Brain pericyte (primary cell): ENCODE measurements around the gene ULBP2.

Experiments used
- DNase-seq: peaks from one replicate; pipeline ENCODE4 v3.0.0-alpha.2; 2012; ENCODE audit warnings: low read depth, low spot score

ULBP2 gene, protein sequence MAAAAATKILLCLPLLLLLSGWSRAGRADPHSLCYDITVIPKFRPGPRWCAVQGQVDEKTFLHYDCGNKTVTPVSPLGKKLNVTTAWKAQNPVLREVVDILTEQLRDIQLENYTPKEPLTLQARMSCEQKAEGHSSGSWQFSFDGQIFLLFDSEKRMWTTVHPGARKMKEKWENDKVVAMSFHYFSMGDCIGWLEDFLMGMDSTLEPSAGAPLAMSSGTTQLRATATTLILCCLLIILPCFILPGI

DNA sequence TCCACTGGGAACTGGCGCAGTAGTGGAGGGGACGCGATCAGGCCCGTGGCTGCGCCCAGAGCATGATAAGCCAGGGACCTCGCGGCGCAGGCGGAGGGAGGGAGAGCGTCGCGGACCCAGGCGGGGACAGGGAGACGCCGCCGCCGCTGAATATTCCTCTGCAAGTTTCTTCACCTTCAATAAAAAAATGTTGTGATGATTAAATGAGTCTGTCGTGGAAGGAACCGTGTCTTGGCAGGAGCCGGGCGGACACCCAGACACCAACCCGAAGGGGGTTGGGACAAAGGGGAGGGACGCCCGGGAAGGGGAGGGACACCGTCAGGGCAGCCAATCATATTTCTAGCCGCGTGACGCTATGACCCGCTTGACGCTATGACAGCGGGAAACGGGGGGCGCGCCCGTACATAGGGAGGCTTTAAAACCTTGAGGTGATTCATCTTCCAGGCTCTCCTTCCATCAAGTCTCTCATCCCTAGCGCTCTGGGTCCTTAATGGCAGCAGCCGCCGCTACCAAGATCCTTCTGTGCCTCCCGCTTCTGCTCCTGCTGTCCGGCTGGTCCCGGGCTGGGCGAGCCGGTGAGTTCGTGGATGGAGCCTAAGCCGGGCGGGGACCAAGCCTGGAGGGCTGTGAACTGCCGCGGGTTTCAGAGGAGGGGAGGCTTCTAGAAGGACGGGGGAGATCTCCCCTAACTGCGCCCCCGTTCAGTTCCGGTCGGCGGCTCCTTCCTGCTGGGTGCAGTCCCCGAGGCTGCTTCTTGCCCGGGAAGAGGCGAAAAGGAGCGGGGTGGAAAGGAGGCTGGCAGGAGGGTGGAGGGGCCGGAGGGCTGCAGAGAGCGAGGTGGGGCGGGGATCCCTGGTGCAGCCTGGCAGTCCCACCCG, at the start of gene ULBP2:
ULBP2 (plus strand) TSS at position 432 of the 878 bp plus-strand sequence; CDS start at position 491, 59 bp downstream.
- DNase-seq, result peak; percentile 50

DNA sequence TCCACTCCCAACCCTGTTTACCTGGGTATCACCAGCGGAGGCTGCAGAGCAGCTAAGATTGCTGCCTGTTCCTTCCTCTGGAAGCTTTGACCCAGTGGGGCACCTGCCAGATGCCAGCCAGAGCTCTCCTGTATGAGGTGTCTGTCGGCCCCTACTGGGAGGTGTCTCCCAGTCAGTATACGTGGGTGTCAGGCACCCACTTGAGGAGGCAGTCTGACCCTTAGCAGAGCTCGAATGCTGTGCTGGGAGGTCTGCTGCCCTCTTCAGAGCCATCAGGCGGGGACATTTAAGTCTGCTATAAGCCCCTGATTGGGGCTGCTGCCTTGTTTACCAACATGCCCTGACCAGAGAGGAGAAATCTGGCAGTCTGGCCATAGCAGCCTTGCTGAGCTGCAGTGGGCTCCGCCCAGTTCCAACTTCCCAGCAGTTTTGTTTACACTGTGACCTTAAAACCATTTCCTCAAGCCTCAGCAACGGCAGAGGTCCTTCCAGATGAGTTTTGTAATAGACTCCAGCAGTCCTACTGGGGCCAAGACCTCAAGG, 46.7 kb upstream of the ULBP2 start:
- DNase-seq, result no peak

DNA sequence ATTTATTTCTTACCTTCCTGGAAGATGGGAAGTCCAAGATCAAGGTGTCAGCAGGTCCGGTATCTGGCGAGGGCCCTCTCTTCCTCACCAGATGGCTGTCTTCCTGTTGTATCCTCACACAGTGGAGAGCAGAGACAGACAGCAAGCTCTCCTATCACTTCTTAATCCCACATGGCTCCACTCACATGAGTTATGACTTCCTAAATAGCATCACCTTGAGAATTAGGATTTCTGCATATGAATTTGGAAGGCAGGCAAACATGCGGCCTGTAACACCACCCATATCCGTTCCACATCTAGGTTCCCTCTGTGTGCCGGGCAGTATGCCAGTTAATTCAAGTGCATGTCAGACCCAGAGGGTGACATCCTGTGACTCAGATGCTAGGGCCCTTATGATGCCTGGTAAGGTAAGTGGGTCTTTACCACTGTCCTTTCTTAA, 46.0 kb upstream of the ULBP2 start:
- no peak for DNase-seq

DNA sequence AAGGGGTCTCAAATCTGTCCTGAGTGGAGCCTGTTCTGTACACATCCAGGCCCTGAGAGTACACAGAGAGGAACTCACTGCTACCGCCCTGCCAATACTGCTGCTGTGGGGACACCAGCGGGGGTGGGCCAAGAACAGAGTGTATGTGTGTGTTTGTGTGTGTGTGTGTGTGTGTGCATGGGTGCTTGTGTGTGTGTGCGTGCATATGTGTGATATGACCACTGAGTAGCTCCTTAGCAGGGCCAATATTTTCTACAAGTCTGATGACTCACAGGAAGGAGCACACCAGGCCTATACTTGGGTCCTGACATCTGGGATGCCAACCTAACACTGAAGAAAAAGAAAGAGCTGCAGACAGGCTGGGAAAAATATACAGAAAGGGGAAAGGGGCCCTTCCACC, 45.3 kb upstream of the ULBP2 start:
- DNase-seq, result no peak

DNA sequence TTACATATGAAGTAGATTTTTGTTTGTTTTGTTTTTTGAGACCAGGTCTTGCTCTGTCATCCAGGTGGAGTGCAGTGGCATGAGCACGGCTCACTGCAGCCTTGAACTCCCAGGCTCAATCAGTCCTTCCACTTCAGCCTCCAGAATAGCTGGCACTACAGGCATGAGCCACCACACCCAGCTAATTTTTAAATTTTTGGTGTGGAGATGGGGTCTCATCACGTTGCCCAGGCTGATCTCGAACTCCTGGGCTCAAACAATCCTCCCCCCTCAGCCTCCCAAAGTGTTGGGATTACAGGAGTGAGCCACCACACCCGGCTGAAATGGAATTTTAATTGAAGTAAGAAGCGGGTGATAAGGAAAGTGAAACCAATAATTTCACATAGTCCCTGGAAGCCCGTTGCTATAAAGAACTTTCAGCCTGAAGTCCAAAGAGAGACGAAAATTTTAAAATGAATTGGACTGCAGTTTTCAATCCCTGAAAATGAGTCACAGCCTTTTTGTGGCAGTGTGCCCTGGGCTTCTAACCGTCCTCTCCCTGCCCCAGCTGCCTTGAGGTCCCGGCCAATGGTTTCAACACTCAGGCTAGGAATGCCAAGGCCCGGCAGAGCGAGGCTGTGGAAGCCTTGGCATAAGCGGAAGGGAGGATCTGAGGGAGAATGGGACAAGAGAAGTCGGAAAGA, 44.7 kb upstream of the ULBP2 start:
- peak; percentile 27 for DNase-seq

DNA sequence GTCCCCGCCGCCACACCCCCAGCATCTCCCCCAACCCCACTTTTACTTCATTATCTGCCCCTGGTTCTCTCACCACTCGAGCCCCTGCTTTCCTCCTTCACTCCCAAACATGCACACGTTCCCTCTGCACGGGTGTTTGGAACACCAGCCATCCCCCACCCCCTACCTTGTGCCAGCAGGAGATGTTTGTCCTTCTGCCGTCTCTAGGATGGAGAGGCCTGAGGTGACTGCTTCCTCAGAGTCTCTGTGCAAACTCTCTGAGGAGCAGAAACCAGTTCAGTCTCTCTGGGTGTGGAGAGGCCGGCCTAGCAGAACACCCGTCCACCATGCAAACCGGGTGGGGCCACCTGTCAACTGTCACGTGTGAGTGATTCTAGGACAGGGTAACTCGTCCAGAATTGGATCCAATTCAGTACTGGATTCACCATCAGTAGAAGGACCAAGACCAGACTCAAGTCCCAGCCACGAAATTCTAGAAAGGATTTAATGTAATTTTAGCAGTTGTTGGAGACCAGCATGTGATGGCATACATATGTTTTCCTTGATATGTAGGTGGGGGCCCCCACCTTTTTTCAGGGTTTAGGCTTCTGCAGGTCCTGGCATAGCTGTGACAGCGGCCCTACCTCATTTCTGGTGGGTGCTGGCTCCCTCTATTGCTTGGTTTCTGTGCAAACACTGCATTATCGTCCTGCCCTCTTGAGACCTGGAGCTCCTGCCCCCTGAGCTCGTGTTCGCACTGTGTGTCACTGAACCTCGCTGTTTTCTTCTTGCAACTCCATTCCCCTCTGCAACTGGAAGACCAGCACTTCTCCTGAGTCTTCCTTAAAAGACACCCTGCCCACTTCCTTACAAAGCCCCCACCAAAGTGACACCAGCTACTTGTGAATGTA, 43.7 kb upstream of the ULBP2 start, which contains the start of gene RAET1E:
RAET1E (minus strand) TSS at position 259 of the 890 bp plus-strand sequence. CDS start 7,212 bp downstream, outside the sequence.
- DNase-seq, result no peak

DNA sequence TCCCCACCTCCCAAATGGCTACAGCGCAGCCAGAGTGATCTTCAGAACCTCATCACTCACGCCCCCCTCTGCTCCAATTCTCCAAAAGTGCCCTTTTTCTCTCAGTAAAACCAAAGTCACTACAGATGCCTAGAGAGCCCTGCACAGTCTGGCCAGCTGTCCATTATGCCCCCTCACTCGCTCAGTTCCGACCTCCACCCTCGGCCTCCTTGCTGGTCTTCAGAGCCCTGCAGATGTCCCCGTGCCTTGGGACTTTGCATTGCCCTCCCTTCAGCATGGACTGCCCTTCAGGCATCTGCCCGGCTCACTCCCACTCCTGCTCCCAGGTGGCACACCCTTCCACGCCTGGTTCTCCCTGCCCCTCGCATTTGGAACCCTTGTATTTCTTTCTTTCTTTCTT, 42.8 kb upstream of the ULBP2 start:
- no peak for DNase-seq

DNA sequence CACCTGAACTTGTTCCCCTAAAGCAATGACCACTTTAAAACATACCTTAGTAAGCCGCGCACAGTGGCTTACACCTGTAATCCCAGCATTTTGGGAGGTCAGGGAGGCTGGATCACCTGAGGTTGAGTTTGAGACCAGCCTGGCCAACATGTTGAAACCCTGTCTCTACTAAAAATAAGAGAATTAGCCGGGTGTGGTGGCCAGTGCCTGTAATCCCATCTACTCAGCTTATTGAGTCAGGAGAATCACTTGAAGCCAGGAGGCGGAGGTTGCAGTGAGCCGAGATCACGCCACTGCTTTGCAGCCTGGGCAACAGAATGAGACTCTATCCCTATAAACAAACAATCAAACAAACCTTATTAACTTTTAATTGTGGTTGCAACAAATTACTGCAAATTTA, 42.3 kb upstream of the ULBP2 start:
- no peak for DNase-seq

DNA sequence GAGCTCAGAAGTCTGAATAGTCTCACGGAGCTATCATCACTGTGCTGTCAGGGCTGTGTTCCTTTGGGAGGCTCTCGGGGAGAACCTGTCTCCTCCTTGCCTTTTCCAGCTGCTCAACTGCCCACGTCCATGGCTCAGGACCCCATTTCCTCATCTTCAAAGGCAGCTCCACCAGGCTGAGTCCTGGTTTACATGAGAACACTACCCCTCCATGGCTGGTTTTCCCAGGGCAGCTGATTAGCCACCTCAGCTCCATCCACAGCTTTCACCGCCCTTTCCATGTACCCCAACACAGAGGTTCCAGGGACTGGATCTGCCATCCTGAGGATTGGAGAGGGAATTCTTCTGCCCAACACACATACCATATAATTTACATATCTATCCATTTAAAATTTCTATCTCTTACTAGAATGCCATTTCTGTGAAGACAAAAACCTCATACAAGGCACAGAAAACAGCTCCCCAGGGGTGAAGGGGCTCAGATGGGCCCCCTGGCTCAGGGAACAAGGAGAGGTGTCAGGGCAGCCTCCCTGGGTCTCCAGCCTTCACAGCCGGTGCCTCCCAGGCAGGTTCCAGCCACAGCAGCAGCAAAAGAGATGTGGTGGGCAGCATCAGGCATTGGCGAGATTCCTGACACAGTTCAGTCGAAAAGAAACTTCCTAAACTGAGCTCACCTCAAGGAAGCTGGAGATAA, 41.7 kb upstream of the ULBP2 start:
- no peak for DNase-seq

DNA sequence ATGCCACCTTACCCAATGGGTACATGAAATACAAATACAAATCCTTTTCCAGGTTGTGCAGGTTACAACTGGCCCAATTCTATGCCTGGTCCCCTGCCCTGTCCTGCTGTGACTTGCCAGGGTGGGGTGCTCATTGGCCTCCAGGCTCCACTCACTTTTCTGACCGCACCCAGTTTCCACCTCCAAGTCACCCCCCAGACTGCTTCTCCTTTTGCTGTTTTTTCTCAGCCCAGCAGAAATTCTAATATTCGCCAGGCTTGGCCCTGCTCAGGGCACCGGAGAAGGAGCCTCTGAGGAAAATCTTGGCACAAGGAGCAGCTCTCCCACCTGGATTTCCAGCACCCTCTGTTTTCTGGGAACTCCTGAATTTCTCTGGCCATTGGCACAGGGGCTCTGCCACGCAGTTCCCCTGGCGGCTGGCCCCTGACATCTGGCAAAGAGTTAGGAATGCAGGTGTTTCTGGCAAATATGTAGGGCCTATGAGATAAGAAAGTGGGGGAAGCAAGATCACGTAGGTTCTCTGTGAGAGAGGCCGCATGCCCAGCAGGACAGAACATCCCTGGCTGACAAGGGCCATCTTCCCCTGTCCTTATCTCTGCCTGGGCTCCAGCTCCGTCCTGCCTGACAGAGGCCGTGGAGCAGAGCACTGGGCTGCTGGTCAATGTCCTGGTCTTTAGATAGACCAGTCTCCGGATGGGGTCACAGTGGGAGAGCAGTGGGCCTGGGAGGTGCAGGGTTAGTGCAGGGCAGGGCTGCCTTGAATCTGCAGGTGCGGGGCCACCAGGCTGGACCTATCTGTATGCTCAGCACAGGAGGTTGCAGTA, 41.0 kb upstream of the ULBP2 start:
- DNase-seq, result no peak

DNA sequence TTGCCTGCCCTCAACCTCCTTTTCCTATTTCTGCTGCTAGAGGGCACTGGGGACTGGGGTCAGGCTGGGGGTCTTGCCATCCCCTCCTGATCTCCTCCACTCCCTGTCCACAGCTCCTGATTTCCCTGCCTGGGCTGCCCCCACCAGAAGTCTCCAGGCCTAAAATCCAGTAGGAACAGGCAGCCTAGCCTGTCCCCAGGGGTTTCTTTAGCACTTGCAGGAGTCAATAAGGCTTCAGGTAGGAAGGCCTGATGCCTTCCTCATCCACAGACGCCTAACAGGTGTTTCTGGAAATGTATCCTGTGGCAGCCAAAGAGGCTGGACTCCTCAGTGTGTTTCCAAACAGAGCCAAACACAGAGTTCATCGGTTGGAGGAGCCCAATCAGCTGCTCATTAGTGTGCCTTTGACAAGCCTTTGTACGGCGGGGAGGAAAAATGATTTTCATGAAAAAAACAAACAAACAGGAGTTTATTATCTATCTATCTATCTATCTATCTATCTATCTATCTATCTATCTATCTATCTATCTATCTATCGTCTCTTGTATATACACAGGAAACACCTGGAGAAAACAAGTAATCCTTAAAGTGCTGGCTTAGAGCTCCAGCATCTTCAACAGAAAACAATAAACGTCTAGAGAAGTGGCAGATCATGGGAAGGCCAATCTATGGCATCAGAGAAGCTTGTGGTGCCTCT, 40.2 kb upstream of the ULBP2 start:
- no peak for DNase-seq

DNA sequence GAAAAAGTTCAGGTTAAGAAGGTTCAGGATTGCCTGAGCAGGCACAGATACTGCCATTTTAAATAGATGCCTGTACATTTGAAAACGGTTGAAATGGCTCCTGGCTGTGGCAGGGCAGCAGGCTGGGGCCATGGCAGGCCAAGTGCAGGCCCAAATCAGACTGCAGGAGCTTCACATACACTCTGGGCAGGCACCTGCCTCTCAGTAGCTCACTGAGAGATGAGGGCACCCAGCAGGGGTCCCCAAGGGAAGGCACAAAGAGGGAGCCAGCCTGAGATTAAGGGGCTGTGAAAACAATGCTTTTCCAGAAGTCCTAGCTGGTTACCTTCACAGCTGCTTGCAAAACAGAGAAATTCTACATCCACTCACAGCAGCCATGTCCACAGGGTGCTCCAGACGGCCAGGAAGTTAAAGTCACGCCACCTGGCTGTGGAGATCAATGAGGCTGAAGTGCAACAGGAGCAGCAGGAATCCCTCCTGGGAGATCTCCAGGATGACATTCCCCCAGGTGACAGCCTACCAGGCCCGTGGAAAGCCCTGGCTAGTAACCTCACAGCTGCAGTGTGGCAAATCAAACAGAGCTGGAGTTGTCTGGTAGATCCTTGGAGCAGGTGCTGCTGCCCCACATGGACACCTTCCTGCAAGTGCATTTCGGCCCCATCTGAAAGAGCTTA, 37.7 kb upstream of the ULBP2 start:
- no peak for DNase-seq

DNA sequence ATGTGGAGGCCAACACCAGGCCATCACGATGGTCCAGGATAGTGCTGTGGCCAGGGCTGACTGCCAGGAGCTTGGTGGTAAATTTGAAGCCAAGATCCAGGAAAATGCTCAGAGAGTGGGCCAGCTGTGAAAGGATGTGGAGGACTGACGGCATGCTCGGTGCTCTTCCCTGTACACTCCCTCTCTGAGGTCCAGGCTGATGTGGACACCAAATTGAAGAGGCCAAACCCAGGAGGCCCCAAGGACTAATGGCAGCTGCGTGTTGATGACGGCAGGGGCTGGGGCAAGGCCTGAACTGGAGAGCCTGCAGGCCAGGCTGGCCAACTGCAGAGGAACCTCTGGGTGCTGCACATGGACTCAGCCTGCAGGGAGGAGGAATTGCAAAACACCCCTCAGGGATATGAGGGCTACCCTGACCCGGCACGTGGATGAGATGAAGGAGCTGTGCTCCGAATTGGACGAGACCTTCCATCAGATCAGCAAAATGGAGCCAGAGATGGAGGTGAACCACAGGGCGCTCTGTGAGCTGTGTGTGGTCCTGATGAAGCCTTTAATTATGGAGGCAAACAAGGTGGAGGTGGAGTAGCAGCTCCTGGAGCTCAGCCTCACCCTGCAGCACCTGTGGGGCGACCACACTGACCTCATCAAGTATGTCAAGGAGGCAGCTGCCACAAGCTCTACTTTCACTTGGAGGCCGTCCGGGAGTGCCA, 37.0 kb upstream of the ULBP2 start:
- DNase-seq, result no peak

DNA sequence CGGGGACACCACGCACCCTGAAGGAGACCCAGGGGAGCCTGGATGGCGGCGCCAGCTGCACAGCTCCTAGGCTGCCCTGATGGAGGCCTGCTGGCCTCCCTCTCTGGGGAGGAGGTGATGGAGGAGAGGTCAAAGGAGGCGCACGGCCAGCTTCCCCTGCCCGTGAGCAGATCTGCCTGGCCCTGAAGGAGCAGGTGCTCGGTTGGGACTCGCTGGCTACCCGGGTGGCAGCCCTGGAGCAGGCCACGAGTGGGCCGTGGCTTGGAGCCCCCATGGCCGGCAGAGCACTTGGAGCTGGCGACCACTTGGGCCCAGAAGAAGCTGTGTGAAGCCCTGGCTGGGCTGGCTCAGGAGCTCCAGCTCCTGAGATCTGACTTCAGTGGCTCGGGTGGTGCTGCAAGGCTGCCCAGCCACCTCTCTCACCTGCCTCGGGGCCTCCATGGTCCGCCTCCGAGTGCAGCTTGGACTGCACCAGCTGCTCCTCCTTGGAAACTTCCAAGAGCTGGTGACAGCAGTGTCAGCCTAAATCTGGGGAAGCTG, 36.4 kb upstream of the ULBP2 start:
- DNase-seq, result no peak

DNA sequence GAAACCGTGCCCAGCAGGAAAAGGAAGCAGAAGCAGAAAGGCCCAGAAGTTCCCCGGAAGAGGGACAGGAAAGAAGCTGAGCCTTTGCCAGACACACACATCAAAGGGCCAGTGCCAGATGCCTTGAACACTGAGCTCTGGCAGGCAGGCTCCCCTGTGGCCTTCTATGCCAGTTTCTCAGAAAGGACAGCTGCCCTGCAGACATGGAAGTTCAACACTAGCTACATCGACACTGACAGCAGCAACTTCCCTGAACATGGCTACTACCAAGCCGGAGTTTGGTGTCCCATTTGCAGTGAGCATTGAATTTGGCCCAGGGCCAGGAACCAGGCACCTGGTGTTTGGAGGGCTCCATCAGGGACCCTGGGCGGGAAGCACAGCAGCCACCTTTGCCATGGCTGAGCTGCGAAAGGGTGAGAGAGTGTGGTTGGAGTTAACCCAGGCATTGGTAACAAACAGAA, 35.9 kb upstream of the ULBP2 start:
- no peak for DNase-seq

DNA sequence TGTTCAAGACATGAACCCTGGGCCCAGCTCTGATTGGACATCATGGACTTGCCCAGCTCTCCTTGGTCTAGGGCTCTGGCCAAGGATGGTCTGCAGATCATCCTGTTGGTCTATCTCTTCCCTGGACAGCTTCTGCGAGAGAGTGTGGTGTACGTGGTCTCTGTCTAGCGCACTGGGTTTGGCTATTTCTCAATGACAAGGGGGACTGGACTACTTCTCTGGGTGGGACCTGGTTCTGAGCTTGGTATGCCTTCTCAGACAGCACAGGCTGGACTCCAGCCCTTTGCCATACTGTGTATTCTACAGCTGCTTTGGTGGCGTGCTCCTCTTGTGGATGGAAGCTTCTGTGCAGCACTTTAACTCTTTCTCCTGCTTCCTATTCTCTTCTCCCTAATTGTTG, 35.4 kb upstream of the ULBP2 start:
- DNase-seq, result no peak

DNA sequence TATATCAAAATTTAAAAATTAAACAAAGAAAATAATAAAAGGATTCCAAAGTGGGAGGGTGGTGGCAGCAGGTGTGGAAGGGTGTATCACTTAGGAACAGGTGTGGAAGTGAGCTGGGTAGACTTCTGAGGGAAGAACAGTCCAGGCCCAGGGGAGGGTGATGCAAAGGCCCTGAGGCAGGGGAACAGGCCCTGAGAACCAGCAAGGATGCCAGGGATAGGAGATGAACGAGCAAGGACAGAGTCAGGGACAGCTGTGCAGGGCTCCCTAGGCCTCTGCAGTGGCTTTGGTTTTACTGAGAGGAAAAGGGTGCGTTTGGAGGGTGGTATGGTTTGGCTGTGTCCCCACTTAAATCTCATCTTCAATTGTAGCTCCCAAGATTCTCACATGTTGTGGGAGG, 34.5 kb upstream of the ULBP2 start:
- DNase-seq, result no peak
